Kidney epithelial cell (primary cell): ENCODE measurements around the gene PHTF2. TPM values are rescaled to one million over a fixed set of nuclear protein-coding genes. Genes with fewer than 3 reads are reported as not detected.

ENCODE experiments used
- DNase-seq: peaks from one replicate; pipeline ENCODE4 v3.0.0-alpha.2; 2010; ENCODE audit warnings: low read depth
- H3K27me3 ChIP-seq: 2 replicates; pipeline ENCODE4 v1.6.0; 2011; ENCODE audit warnings: low read length; ENCODE audit not compliant: control insufficient read depth, insufficient read depth
- H3K36me3 ChIP-seq: 2 replicates; pipeline ENCODE4 v1.5.1; 2011; ENCODE audit warnings: low read length; ENCODE audit not compliant: control insufficient read depth, insufficient read depth
- H3K4me3 ChIP-seq: 2 replicates; pipeline ENCODE4 v1.5.1; 2011; ENCODE audit warnings: low read depth, mild to moderate bottlenecking, control low read depth, low read length
- total RNA-seq: library from RNA; depleted of rRNA; stranded (reverse); fragments of >200 nt; gene quantifications from 2 replicates; pipeline ENCODE4 v1.2.3, GENCODE V29; 2015
- TF ChIP-seq, protein P1 (sequence below): IDR thresholded peaks from 2 replicates; pipeline ENCODE4 v1.5.1; 2011; ENCODE audit warnings: mild to moderate bottlenecking, moderate library complexity, low read length, control low read depth, inconsistent platforms; ENCODE audit not compliant: insufficient read depth, poor library complexity, severe bottlenecking

Gene PHTF2
- total RNA-seq, 1 donor from 2014 or later = 7.3 TPM

DNA sequence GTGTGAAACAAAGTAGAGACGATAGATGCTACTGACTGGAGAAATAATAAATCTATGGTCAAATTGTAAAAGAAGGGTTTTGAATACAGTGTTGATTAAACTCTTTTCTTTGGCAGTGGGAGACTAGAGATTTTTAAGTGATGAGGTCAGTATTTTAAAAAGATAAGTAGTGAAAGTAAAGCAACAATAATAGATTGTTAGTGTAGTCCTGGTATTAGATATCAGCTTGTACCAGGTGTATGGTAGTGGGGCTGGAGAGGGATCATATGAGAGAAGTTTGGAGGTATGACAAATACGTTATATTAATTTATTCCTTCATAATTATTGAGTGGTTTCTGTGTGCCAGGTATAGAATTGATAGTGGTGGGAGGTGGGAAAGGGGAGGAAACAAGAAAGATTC, 25.2 kb downstream of the PHTF2 start:
- no peak for DNase-seq
- TF ChIP-seq, protein P1, sequence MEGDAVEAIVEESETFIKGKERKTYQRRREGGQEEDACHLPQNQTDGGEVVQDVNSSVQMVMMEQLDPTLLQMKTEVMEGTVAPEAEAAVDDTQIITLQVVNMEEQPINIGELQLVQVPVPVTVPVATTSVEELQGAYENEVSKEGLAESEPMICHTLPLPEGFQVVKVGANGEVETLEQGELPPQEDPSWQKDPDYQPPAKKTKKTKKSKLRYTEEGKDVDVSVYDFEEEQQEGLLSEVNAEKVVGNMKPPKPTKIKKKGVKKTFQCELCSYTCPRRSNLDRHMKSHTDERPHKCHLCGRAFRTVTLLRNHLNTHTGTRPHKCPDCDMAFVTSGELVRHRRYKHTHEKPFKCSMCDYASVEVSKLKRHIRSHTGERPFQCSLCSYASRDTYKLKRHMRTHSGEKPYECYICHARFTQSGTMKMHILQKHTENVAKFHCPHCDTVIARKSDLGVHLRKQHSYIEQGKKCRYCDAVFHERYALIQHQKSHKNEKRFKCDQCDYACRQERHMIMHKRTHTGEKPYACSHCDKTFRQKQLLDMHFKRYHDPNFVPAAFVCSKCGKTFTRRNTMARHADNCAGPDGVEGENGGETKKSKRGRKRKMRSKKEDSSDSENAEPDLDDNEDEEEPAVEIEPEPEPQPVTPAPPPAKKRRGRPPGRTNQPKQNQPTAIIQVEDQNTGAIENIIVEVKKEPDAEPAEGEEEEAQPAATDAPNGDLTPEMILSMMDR = no peak
- no peak overlapping the region for H3K4me3 ChIP-seq
- no peaks in the 10 kb centered on the region for H3K36me3 ChIP-seq
- no peaks in the 10 kb centered on the region for H3K27me3 ChIP-seq

DNA sequence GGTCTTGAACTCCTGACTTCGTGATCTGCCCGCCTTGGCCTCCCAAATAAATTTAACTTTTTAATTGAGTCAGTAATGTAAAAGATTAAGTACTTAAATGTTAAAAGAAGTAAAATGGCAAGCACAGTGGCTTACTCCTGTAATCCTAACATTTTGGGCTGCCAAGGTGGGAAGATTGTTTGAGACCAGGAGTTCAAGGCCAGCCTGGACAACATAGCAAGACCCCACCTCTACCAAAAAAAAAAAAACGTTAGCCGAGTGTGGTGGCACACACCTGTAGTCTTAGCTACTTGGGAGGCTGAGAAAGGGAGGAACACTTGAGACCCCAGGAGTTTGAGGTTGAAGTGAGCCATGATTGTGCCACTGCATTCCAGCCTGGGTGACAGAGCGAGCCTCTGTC, 26.1 kb downstream of the PHTF2 start:
- TF ChIP-seq, protein P1 = no peak
- no peaks in the 10 kb centered on the region for H3K36me3 ChIP-seq
- no peak for DNase-seq

DNA sequence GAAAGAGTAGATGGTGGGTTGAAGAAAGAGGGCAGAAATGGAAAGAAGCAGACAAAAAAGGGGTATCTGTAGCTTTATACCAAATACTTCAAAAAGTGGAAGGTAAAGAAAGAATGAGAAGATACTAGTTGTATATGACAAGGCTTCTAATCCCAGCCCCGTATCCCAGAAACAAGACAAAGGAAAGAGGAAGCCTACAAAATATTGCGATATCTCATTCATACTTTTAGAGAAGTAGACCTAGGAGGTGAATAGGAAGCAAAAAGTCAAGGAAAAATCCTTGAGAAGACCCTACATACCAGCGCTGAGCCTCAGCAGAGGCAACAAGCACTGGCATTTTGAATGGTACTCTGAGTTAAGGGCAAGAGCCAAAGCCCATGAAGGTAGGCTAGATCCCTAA, 26.6 kb downstream of the PHTF2 start:
- no peak for DNase-seq
- Histone ChIP-seq H3K4me3 (no peak overlapping the region), H3K27me3 (no peaks in the 10 kb centered on the region), H3K36me3 (no peaks in the 10 kb centered on the region)
- TF ChIP-seq, protein P1 = no peak

More for the DNA sequence above, 26.1 kb downstream of the PHTF2 start:
- Histone ChIP-seq H3K4me3 (no peak overlapping the region), H3K27me3 (no peaks in the 10 kb centered on the region)

DNA sequence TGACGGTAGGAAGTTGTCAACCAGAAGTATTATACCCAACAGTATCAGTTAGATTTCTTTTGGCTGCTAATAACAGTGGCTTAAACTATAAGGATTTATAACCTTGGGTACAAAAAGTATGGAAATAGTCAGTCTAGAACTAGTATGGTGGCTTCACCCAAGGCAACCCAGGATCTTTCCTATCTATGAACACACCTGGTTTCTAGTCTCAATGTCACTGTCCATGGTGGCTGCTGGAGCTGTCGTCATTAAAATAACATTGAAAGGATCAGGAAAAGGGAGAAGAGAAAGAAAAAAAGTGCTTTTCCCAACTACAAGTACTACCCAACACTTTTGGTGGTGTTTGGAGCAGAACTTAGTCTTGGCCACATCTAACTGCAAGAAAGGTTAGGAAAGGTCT, 27.7 kb downstream of the PHTF2 start:
- no peaks in the 10 kb centered on the region for H3K36me3 ChIP-seq
- DNase-seq = no peak
- TF ChIP-seq, protein P1 = no peak
- H3K27me3 ChIP-seq = no peaks in the 10 kb centered on the region
- no peak overlapping the region for H3K4me3 ChIP-seq

DNA sequence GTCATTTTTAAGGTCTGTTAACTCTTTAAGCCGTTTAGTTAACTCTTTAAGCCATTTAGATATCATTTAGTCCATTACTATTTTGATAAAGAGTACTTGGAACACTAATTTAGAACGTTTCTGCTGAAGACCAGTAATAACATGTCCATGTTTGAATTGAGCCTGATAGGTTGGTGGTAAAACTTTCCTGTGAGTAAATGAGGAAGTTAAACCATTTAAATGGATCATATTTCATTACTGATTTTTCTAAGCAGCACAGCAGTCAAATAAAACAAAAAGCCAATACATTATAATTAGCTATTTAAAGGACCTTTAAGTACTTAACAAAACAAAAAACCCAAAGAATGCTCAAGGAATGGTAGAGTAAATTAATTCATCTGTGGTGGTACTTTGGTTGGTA, 29.4 kb downstream of the PHTF2 start:
- Histone ChIP-seq H3K36me3 (no peaks in the 10 kb centered on the region), H3K27me3 (no peaks in the 10 kb centered on the region), H3K4me3 (no peak overlapping the region)
- no peak for DNase-seq
- TF ChIP-seq, protein P1 = no peak

DNA sequence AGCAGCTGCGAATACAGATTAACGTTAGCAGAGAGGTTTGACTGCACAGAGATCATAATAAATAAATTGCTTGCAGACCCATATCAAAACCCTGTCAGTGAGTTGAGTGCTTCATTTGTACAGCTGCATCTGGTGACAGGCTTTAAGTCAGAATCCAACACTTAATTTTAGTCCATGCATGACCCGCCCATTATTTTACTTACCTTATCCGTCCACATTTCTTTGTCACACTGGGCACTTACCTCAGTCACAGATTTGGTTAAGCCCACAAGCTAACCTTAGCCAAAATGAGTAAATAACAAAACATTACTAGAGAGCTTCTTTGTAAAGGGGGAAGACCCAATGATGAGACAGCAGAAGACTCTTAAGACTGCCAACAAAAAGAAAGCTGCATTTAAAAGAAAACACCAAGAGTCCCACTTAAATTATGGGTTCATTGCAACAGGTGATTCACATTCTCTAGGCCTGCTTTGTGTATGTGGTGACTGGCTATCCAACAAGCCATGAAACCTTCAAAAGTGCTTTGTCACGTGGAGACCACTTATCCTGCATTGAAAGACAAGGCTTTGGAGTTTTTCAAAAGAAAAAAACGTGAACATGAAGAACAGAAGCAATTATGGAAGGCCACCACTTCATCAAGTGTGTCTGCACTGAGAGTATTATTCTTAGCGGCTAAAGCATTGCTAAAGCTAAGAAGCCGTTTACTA, 32.2 kb downstream of the PHTF2 start:
- Histone ChIP-seq H3K4me3 (no peak overlapping the region), H3K27me3 (no peaks in the 10 kb centered on the region), H3K36me3 (no peaks in the 10 kb centered on the region)
- DNase-seq = no peak
- TF ChIP-seq, protein P1 = no peak
